Colonic mucosa (tissue), 4 donors: Measurements from ENCODE around the gene EVA1A. TPM values are rescaled to one million over a fixed set of nuclear protein-coding genes. Genes with fewer than 3 reads are reported as not detected.

Source experiments
- DNase-seq: peaks from one replicate; pipeline ENCODE4 v3.0.0-alpha.2; 2020
- H3K27ac ChIP-seq: fragments of 200-600 bp; one replicate; pipeline ENCODE4 v1.8.0; 2021
- H3K27me3 ChIP-seq: fragments of 200-600 bp; one replicate; pipeline ENCODE4 v1.8.0; 2021
- H3K36me3 ChIP-seq: fragments of 200-600 bp; one replicate; pipeline ENCODE4 v1.8.0; 2021
- H3K4me1 ChIP-seq: fragments of 200-600 bp; one replicate; pipeline ENCODE4 v1.8.0; 2021; ENCODE audit warnings: mild to moderate bottlenecking
- H3K4me3 ChIP-seq: fragments of 200-600 bp; one replicate; pipeline ENCODE4 v1.8.0; 2021
- H3K9ac ChIP-seq, 2 donors: one replicate each; pipeline ENCODE4 v1.7.0; 2013; ENCODE audit warnings: control low read depth in 2 of 2, low read depth in 2 of 2, low read length in 2 of 2
- H3K9me3 ChIP-seq: fragments of 200-600 bp; one replicate; pipeline ENCODE4 v1.8.0; 2021
- intact Hi-C: fragments of 100-400 bp; cut with DNase I; formaldehyde crosslinking; loops from one replicate; pipeline ENCODE4 v1.14.1; 2022
- total RNA-seq, 2 donors: library from RNA; stranded (reverse); fragmentation: NEBNext Ultra II Directional in 1 of 2; extraction: Animal tissue kit (Norgen Biotek cat#: 25700) in 1 of 2; gene quantifications; one replicate each; pipeline ENCODE4 v1.2.1, GENCODE V29; 2021
- TF ChIP-seq, protein P1 (sequence below): fragments of 200-600 bp; IDR thresholded peaks from one replicate; pipeline ENCODE4 v1.8.0; 2022; ENCODE audit warnings: antibody characterized with exemption, mild to moderate bottlenecking
- donor health status: healthy.
- donor health status: DM: no; HTN: no; CAD: no.
- donor health status: DM: no; HTN: no; CAD: no.

The EVA1A gene
- total RNA-seq, 2 donors from 2014 or later, result 0.25 to 0.77 TPM

DNA sequence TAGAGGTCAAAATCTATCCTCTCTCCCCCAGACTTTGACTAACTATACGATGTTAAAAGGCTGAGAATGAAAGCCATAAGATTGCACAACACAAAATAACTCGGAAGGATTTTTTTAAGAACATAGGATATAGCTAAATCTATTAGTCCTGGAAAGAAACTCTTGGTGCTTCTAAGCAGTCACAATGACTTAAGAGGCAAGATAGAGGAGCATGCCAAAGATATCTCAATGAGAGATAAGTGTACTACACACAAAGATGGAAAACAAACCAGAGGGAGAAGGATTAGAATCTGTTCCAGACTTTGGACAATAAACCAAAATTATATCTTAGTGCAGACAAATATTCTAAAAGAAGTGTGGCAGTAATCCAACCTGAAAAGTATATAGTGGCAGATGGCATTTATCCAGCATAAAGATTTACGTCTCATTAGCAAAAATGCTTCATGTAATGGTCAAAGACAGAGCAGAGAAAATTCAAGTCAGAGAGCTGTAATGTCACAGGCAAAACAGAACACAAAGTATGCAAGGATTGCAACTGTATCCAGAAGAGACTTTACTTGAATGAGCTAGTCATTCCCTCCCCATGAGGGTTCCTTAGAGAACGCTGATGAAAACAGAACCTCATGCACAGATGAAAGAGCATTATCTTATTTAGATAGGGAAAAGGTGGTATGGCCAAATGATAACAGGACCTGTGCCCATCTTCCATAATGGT lies 28.8 kb upstream of the EVA1A start:
- H3K27me3 ChIP-seq, result no peaks in the 10 kb centered on the region
- no peak overlapping the region for H3K9ac ChIP-seq
- H3K4me1 ChIP-seq, result no peaks in the 10 kb centered on the region
- no peaks in the 10 kb centered on the region for H3K36me3 ChIP-seq
- TF ChIP-seq, protein P1, sequence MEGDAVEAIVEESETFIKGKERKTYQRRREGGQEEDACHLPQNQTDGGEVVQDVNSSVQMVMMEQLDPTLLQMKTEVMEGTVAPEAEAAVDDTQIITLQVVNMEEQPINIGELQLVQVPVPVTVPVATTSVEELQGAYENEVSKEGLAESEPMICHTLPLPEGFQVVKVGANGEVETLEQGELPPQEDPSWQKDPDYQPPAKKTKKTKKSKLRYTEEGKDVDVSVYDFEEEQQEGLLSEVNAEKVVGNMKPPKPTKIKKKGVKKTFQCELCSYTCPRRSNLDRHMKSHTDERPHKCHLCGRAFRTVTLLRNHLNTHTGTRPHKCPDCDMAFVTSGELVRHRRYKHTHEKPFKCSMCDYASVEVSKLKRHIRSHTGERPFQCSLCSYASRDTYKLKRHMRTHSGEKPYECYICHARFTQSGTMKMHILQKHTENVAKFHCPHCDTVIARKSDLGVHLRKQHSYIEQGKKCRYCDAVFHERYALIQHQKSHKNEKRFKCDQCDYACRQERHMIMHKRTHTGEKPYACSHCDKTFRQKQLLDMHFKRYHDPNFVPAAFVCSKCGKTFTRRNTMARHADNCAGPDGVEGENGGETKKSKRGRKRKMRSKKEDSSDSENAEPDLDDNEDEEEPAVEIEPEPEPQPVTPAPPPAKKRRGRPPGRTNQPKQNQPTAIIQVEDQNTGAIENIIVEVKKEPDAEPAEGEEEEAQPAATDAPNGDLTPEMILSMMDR, result no peak
- H3K4me3 ChIP-seq, result no peak overlapping the region
- intact Hi-C loops, result no loop called here
- no peak overlapping the region for H3K27ac ChIP-seq
- DNase-seq, result no peak
- H3K9me3 ChIP-seq, result no peaks in the 10 kb centered on the region

DNA sequence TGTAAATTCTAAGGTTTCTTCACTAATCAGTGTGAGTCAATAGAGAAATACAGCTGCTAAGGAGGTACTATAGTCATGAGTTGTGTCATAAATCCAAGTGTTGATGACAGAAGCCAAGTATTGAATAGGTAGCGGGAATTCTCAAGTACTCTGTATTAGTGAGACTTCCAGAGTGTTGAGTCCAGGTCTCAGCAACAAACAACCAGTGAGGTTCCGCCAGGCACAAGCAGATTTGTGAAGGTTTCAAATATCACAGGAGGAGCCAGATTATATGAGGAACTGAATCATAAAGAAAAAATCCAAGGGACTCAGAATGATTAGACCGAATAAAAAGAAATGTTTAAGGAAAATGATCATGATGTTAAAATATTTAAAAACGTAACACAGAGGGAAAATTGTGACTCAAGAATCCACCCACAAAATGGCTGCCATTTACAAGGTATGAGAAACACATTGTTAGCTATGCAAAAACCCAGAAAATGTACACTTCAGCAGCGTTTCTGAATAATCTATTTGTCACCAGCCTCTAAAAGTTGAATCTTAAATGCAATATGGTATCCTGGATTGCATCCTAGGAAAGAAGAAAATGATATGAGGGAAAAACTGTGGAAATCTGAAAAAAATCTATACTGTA lies 27.3 kb upstream of the EVA1A start:
- Histone ChIP-seq H3K4me1 (no peaks in the 10 kb centered on the region), H3K9me3 (no peaks in the 10 kb centered on the region), H3K4me3 (no peak overlapping the region), H3K9ac (no peak overlapping the region), H3K36me3 (no peaks in the 10 kb centered on the region), H3K27me3 (no peaks in the 10 kb centered on the region), H3K27ac (no peak overlapping the region)
- TF ChIP-seq, protein P1, result no peak
- DNase-seq, result no peak
- intact Hi-C loops, result no loop called here

DNA sequence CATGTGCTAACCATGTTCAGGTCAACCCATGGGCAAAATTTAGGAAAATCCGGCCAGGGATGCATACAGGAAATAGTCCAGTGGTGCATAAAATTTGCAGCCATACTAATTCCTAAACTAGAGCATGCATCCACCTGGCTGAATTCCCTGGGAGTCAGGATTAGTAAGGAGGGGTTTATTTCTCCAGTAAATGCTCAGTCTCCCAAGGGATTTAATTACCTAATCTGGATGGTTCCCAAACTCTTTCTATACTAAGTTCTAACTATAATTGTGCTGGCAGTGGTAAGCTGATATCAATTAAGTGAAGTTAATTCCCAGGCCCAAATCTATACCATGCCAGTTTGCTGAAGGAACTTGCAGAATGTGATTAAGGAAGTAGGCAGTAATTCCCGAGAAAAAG lies 26.2 kb upstream of the EVA1A start:
- H3K36me3 ChIP-seq, result no peaks in the 10 kb centered on the region
- H3K27ac ChIP-seq, result no peak overlapping the region
- intact Hi-C loops, result no loop called here
- no peaks in the 10 kb centered on the region for H3K9me3 ChIP-seq
- TF ChIP-seq, protein P1, result no peak
- no peak for DNase-seq
- no peaks in the 10 kb centered on the region for H3K4me1 ChIP-seq
- H3K4me3 ChIP-seq, result no peak overlapping the region
- no peak overlapping the region for H3K9ac ChIP-seq
- H3K27me3 ChIP-seq, result no peaks in the 10 kb centered on the region

DNA sequence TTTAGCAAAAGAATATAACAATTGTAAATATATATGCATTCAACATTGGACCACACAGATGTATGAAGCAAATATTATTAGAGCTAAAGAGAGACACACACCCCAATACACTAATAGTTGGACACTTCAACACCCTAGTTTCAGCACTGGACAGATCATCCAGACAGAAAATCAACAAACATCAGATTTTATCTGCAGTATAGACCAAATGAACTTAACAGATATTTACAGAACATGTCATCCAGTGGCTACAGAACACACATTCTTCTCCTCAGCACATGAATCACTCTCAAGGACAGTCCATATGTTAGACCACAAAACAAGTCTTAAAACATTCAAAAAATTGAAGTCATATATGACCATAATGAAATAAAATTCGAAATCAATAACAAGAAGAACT lies 22.1 kb upstream of the EVA1A start:
- Histone ChIP-seq H3K9ac (no peak overlapping the region), H3K4me3 (no peak overlapping the region), H3K9me3 (no peaks in the 10 kb centered on the region), H3K36me3 (no peaks in the 10 kb centered on the region), H3K4me1 (no peaks in the 10 kb centered on the region), H3K27ac (no peak overlapping the region), H3K27me3 (no peaks in the 10 kb centered on the region)
- no peak for DNase-seq
- TF ChIP-seq, protein P1, result no peak
- intact Hi-C loops, result no loop called here

DNA sequence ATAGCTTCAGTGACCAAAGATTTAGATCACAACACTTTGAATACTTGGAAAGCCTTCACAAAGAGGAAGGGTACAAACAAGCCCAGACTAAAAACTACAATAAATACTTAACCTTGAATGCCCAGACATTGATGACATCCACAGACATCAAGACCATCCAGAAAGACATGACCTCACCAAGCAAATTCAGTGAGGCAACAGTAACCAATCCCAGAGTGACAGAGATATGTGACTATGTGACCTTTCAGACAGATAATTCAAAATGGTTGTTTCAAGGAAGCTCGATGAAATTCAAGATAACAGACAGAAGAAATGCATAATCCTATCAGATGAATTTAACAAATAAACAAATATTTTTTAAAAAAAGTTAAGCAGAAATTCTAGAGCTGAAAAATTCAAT lies 19.9 kb upstream of the EVA1A start:
- Histone ChIP-seq H3K4me1 (no peaks in the 10 kb centered on the region), H3K27ac (no peak overlapping the region), H3K9ac (no peak overlapping the region), H3K36me3 (no peaks in the 10 kb centered on the region), H3K9me3 (no peaks in the 10 kb centered on the region), H3K27me3 (no peaks in the 10 kb centered on the region), H3K4me3 (no peak overlapping the region)
- intact Hi-C loops, result no loop called here
- no peak for DNase-seq
- TF ChIP-seq, protein P1, result no peak
